ENCODE results near the gene ADIPOR2.

DNA sequence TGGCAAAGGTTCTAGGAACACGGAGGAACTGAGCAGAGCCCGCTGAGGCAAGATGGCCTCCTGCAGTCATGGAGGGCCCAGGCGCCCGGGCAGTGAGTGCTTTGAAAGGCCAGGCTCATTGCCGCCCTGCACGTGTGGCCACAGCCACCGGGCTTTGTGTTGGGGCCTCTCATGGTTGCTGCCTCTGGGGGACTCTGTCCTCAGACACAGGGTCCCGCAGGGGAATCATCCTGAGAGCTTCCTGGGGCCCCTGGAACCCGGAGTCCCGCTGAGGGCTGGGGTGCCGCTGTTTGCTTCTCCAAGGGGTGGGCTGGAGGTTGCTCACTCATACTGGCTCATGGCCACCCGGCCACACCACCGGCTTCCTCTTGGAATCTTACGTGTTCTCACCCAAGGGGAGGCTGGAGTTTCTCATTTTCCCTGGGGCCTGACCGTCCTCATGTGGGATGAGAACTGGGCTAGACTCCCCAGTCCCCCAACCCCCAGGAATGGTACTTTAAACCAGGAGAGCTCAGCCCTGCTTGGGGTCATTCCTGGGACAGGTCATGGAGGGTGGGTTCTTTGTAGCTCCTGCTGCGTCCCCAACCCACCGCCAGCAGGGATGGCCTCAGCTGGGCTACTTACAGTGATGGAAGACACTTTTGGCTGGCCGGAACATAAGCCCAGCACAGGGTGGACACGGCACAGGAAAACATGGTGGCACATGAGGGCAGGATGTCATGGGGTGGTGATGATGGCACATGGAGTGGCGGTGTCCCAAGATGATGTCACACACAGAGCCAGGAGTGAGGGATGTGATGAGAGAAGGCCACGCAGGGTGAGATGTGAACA lies 108.4 kb downstream of the ADIPOR2 start:
- TF ChIP-seq, protein P1, sequence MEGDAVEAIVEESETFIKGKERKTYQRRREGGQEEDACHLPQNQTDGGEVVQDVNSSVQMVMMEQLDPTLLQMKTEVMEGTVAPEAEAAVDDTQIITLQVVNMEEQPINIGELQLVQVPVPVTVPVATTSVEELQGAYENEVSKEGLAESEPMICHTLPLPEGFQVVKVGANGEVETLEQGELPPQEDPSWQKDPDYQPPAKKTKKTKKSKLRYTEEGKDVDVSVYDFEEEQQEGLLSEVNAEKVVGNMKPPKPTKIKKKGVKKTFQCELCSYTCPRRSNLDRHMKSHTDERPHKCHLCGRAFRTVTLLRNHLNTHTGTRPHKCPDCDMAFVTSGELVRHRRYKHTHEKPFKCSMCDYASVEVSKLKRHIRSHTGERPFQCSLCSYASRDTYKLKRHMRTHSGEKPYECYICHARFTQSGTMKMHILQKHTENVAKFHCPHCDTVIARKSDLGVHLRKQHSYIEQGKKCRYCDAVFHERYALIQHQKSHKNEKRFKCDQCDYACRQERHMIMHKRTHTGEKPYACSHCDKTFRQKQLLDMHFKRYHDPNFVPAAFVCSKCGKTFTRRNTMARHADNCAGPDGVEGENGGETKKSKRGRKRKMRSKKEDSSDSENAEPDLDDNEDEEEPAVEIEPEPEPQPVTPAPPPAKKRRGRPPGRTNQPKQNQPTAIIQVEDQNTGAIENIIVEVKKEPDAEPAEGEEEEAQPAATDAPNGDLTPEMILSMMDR (conservative IDR thresholded peaks at IDR 0.05 in 1 of 2, IDR thresholded peaks at IDR 0.05 in 1 of 2; ENCODE audit: extremely low read depth in 1 of 2, insufficient read depth in 1 of 2, low read depth in 1 of 2, low read length in 2 of 2): no peak
- TF ChIP-seq EZH2 (IDR thresholded peaks at IDR 0.05; ENCODE audit: borderline replicate concordance, low read length): no peak
